SK-N-SH treated with all-trans-retinoic acid at 6 μM for 48 hours (cell line): ENCODE measurements around the gene ZNF680.

ENCODE experiments used
- ATAC-seq: fragments of 200-7000 bp; cut with Tn5 transposase; 3 replicates; pipeline ENCODE4 v1.9.1; 2020; ENCODE audit warnings: mild to moderate bottlenecking, moderate library complexity
- BACH2 ChIP-seq: fragments of 250-450 bp; sonication (Bioruptor Pico); IDR thresholded peaks from 2 replicates; pipeline ENCODE4 v1.9.0; 2021; ENCODE audit warnings: mild to moderate bottlenecking, borderline replicate concordance
- CREB5 ChIP-seq: fragments of 250-450 bp; sonication (Bioruptor Pico); IDR thresholded peaks from 2 replicates; pipeline ENCODE4 v1.5.1; 2020; ENCODE audit warnings: low read depth, mild to moderate bottlenecking, moderate library complexity
- CSDC2 ChIP-seq: fragments of 250-450 bp; sonication (Bioruptor Pico); IDR thresholded peaks from 2 replicates; pipeline ENCODE4 v1.5.0; 2020; ENCODE audit warnings: mild to moderate bottlenecking, moderate library complexity
- CSRNP3 ChIP-seq: fragments of 250-450 bp; sonication (Bioruptor Pico); IDR thresholded peaks from 2 replicates; pipeline ENCODE4 v1.5.1; 2021; ENCODE audit warnings: mild to moderate bottlenecking, moderate library complexity
- ESRRG ChIP-seq: fragments of 250-450 bp; sonication (Bioruptor Pico); IDR thresholded peaks from 2 replicates; pipeline ENCODE4 v1.6.1; 2021; ENCODE audit warnings: mild to moderate bottlenecking
- GLIS3 ChIP-seq: fragments of 250-450 bp; sonication (Bioruptor Pico); IDR thresholded peaks from 2 replicates; pipeline ENCODE4 v1.5.0; 2020; ENCODE audit warnings: mild to moderate bottlenecking, moderate library complexity
- ISL1 ChIP-seq: fragments of 250-450 bp; sonication (Bioruptor Pico); IDR thresholded peaks from 2 replicates; pipeline ENCODE4 v2.1.2; 2022; ENCODE audit warnings: mild to moderate bottlenecking, moderate library complexity
- OSR1 ChIP-seq: fragments of 250-450 bp; sonication (Bioruptor Pico); IDR thresholded peaks from 2 replicates; pipeline ENCODE4 v1.8.0; 2022; ENCODE audit warnings: moderate library complexity, mild to moderate bottlenecking, inconsistent platforms
- PATZ1 ChIP-seq: fragments of 250-450 bp; sonication (Bioruptor Pico); IDR thresholded peaks from 2 replicates; pipeline ENCODE4 v1.8.0; 2020; ENCODE audit warnings: mild to moderate bottlenecking, moderate library complexity, borderline replicate concordance
- PPARA ChIP-seq: fragments of 250-450 bp; sonication (Bioruptor Pico); IDR thresholded peaks from 2 replicates; pipeline ENCODE4 v1.5.0; 2020; ENCODE audit warnings: mild to moderate bottlenecking, borderline replicate concordance
- RARB ChIP-seq: fragments of 250-450 bp; sonication (Bioruptor Pico); IDR thresholded peaks from 2 replicates; pipeline ENCODE4 v1.8.0; 2021; ENCODE audit warnings: mild to moderate bottlenecking, moderate library complexity
- SNAI2 ChIP-seq: fragments of 250-450 bp; sonication (Bioruptor Pico); IDR thresholded peaks from 2 replicates; pipeline ENCODE4 v1.5.0; 2020; ENCODE audit warnings: mild to moderate bottlenecking, moderate library complexity
- TOX ChIP-seq: fragments of 250-450 bp; sonication (Bioruptor Pico); IDR thresholded peaks from 2 replicates; pipeline ENCODE4 v1.8.0; 2021; ENCODE audit warnings: mild to moderate bottlenecking, moderate library complexity, borderline replicate concordance
- TSHZ2 ChIP-seq: fragments of 250-450 bp; sonication (Bioruptor Pico); IDR thresholded peaks from 2 replicates; pipeline ENCODE4 v1.5.0; 2020; ENCODE audit warnings: mild to moderate bottlenecking, moderate library complexity
- ZC3H10 ChIP-seq: fragments of 250-450 bp; sonication (Bioruptor Pico); IDR thresholded peaks from 2 replicates; pipeline ENCODE4 v1.5.1; 2021; ENCODE audit warnings: mild to moderate bottlenecking, moderate library complexity
- ZFP3 ChIP-seq: fragments of 250-450 bp; sonication (Bioruptor Pico); IDR thresholded peaks from 2 replicates; pipeline ENCODE4 v1.5.0; 2020; ENCODE audit warnings: mild to moderate bottlenecking, moderate library complexity
- ZFP30 ChIP-seq: fragments of 450-650 bp; formaldehyde crosslinking; IDR thresholded peaks from 2 replicates; pipeline ENCODE4 v1.5.0; 2022; ENCODE audit warnings: mild to moderate bottlenecking, moderate library complexity
- ZNF565 ChIP-seq: fragments of 450-650 bp; formaldehyde crosslinking; conservative IDR thresholded peaks from 2 replicates; pipeline ENCODE4 v1.5.0; 2020; ENCODE audit warnings: low read depth, mild to moderate bottlenecking, moderate library complexity
- ZNF70 ChIP-seq: fragments of 450-650 bp; formaldehyde crosslinking; IDR thresholded peaks from 2 replicates; pipeline ENCODE4 v1.5.0; 2020; ENCODE audit warnings: mild to moderate bottlenecking, moderate library complexity
- ZNF8 ChIP-seq: fragments of 450-650 bp; formaldehyde crosslinking; IDR thresholded peaks from 2 replicates; pipeline ENCODE4 v1.5.0; 2020; ENCODE audit warnings: mild to moderate bottlenecking, moderate library complexity

ZNF680 gene

GRCh38 chr7:64551375-64552142, 11.3 kb downstream of the ZNF680 start:
- TF ChIP-seq ZNF70 (CRISPR knock-in tag) (no peak), PPARA (no peak), CSDC2 (CRISPR knock-in tag) (no peak), GLIS3 (CRISPR knock-in tag) (no peak), ESRRG (CRISPR knock-in tag) (no peak)
- peak; percentile 41; the same call in 2 of the 3 replicates for ATAC-seq

- TF ChIP-seq ZNF565 (CRISPR knock-in tag) (no peak), ZNF8 (no peak), ZFP3 (CRISPR knock-in tag) (no peak), CSRNP3 (CRISPR knock-in tag) (no peak), PATZ1 (no peak), ESRRG (CRISPR knock-in tag) (no peak), ISL1 (CRISPR knock-in tag) (no peak), ZNF70 (CRISPR knock-in tag) (no peak), ZC3H10 (CRISPR knock-in tag) (no peak), ZFP30 (CRISPR knock-in tag) (no peak)
- no peak for ATAC-seq
These were observed 18.9 kb downstream of the ZNF680 start for GRCh38 chr7:64544010-64544409.

GRCh38 chr7:64541438-64542359, 21.2 kb downstream of the ZNF680 start:
- TF ChIP-seq SNAI2 (CRISPR knock-in tag) (no peak), GLIS3 (CRISPR knock-in tag) (no peak), CSDC2 (CRISPR knock-in tag) (0 out of 2 replicates have a peak, but pooled peaks have one; percentile 14), BACH2 (CRISPR knock-in tag) (no peak), ZFP3 (CRISPR knock-in tag) (peak; percentile 51; the same call in 1 of the 2 replicates)
- peak; percentile 92 for ATAC-seq

- no peak for ATAC-seq
- TF ChIP-seq ZNF8: no peak
- TF ChIP-seq ZFP3 (CRISPR knock-in tag): no peak
- TF ChIP-seq TSHZ2 (CRISPR knock-in tag): no peak
- no peak for TF ChIP-seq OSR1
- no peak for TF ChIP-seq BACH2 (CRISPR knock-in tag)
- no peak for TF ChIP-seq CSRNP3 (CRISPR knock-in tag)
- no peak for TF ChIP-seq ISL1 (CRISPR knock-in tag)
- TF ChIP-seq TOX (CRISPR knock-in tag): no peak
- no peak for TF ChIP-seq ZC3H10 (CRISPR knock-in tag)
- TF ChIP-seq GLIS3 (CRISPR knock-in tag): no peak
- TF ChIP-seq RARB (CRISPR knock-in tag): no peak
- TF ChIP-seq ZNF565 (CRISPR knock-in tag): no peak
- no peak for TF ChIP-seq CREB5 (CRISPR knock-in tag)
- TF ChIP-seq, all 23 proteins: peak for 0
These were observed 29.1 kb downstream of the ZNF680 start for GRCh38 chr7:64533756-64534155.
